ENCODE data around the gene USHBP1. TPM values are rescaled to one million over a fixed set of nuclear protein-coding genes. Genes with fewer than 3 reads are reported as not detected.
A peak's percentile ranks its signal among the peaks of the same experiment; 100 is the strongest.
"Not testable (repeated sequence)": the region's sequence is repeated elsewhere in the genome, so short reads cannot be mapped to it uniquely, and the experiment has no call there.

The USHBP1 gene
- total and polyA plus RNA-seq, 7 donors, result 2.6 to 8.6 (median 3.7) TPM

DNA sequence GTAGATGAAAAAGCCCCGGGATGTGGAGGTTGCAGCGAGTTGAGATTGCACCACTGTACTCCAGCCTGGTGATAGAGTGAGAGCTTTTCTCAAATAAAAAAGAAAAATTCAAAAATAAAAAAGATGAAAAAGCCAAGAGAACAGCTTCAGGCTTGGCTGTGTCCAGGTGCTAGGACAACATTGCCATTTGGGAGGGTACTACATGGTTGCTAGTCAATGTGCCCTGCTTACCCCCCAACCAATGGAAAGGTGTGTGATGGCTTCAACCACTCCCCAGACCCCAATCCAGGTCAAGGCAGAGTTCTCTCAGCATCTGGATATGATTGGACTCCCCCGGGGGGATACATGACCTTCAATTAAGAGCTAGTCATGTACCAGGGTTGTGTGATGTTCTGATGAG lies 14.9 kb upstream of the USHBP1 start:
- TF ChIP-seq, protein P1, sequence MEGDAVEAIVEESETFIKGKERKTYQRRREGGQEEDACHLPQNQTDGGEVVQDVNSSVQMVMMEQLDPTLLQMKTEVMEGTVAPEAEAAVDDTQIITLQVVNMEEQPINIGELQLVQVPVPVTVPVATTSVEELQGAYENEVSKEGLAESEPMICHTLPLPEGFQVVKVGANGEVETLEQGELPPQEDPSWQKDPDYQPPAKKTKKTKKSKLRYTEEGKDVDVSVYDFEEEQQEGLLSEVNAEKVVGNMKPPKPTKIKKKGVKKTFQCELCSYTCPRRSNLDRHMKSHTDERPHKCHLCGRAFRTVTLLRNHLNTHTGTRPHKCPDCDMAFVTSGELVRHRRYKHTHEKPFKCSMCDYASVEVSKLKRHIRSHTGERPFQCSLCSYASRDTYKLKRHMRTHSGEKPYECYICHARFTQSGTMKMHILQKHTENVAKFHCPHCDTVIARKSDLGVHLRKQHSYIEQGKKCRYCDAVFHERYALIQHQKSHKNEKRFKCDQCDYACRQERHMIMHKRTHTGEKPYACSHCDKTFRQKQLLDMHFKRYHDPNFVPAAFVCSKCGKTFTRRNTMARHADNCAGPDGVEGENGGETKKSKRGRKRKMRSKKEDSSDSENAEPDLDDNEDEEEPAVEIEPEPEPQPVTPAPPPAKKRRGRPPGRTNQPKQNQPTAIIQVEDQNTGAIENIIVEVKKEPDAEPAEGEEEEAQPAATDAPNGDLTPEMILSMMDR (IDR thresholded peaks at IDR 0.05), result no peak
- no peak overlapping the region for H3K4me3 ChIP-seq
- intact Hi-C loops (cut with DNase I), result no loop called here
- peaks cover 0 to 16% (median 7%) of the 10 kb centered on the region in 3 donors for H3K27me3 ChIP-seq (ENCODE audit: insufficient read depth in 3 of 3, low read length in 2 of 3)
- DNase-seq (no peak), ATAC-seq (no peak)
- peaks cover 0 to 49% of the 10 kb centered on the region in 2 donors for H3K36me3 ChIP-seq (ENCODE audit: insufficient read depth in 1 of 2, low read depth in 1 of 2)
- peaks cover 4% of the 10 kb centered on the region for H3K4me1 ChIP-seq
- 64 to 86% (median 75%) methylated on average over 3 of the region's 3 CpGs for WGBS, 3 donors
- no peaks in the 10 kb centered on the region for H3K9me3 ChIP-seq
- no peak overlapping the region for H3K27ac ChIP-seq

DNA sequence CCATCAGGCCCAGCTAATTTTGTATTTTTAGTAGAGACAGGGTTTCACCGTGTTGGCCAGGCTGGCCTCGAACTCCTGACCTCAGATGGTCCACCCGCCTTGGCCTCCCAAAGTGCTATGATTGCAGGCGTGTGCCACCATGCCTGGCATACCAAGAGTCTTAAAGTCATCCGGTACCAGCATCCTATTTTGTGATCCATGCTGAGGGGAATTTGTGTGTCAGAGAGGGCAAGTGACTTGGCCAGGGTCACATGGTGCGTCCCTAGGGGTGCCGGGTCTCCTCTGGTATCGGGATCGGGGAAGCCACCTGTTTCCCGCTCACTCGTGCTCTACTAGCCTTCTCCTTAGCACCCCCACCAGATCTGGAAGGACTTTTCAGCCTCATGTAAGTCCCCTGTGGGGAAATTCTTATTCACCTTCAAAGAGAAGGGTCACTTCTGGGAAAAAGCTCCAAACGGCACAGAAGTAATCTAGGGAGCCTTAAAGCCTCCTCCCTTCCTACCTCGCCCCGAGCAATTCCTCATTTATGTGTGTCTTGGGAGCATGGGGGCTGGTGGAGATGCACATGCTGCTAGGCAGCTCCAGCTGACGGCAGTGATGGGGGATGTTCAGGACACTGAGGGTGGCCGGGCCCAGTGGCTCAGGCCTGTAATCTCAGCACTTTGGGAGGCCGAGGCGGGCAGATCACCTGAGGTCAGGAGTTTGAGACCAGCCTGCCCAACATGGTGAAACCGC lies 11.1 kb upstream of the USHBP1 start:
- 80 to 90% (median 86%) methylated on average over 19 of the region's 19 CpGs for WGBS, 3 donors
- H3K9me3 ChIP-seq, result no peaks in the 10 kb centered on the region
- no peaks in the 10 kb centered on the region for H3K4me1 ChIP-seq
- TF ChIP-seq, protein P1 (IDR thresholded peaks at IDR 0.05), result no peak
- no peaks in the 10 kb centered on the region for H3K27me3 ChIP-seq (ENCODE audit: insufficient read depth in 3 of 3, low read length in 2 of 3)
- DNase-seq, result no peak
- intact Hi-C loops (cut with DNase I), result no loop called here
- H3K27ac ChIP-seq, result no peak overlapping the region
- no peak for ATAC-seq
- H3K36me3 ChIP-seq (ENCODE audit: insufficient read depth in 1 of 2, low read depth in 1 of 2), result peaks cover 10 to 86% of the 10 kb centered on the region in 2 donors
- H3K4me3 ChIP-seq, result no peak overlapping the region

DNA sequence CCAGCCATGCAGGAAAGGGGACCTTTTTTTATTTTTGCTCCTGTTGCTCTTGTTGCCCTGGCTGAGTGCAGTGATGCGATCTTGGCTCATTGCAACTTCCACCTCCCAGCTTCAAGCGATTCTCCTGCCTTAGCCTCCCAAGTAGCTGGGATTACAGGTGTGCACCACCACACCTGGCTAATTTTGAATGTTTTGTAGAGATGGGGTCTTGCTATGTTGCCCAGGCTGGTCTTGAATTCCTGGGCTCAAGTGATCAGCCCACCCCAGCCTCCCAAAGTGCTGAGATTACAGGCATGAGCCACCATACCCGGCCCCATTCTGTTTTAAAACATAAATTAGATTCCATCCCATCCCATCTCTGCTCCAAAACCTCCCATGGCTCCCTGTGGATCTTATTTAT lies 10.3 kb upstream of the USHBP1 start:
- H3K36me3 ChIP-seq (ENCODE audit: insufficient read depth in 1 of 2, low read depth in 1 of 2), result peaks cover 10 to 91% of the 10 kb centered on the region in 2 donors
- 96 to 98% (median 98%) methylated on average over 3 of the region's 3 CpGs for WGBS, 3 donors
- intact Hi-C loops (cut with DNase I), result not testable (repeated sequence)

DNA sequence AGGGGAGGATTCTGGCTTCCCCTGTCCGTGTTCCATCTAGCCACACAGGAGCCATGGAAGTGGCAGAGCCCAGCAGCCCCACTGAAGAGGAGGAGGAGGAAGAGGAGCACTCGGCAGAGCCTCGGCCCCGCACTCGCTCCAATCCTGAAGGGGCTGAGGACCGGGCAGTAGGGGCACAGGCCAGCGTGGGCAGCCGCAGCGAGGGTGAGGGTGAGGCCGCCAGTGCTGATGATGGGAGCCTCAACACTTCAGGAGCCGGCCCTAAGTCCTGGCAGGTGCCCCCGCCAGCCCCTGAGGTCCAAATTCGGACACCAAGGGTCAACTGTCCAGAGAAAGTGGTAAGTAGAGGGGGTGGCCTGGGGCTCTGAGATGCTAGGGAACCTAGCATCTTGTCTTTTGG lies 4.2 kb upstream of the USHBP1 start:
- TF ChIP-seq, protein P1 (IDR thresholded peaks at IDR 0.05), result no peak
- no peak overlapping the region for H3K27ac ChIP-seq
- peaks cover 7% of the 10 kb centered on the region for H3K4me1 ChIP-seq
- DNase-seq (no peak), ATAC-seq (no peak)
- H3K36me3 ChIP-seq (ENCODE audit: insufficient read depth in 1 of 2, low read depth in 1 of 2), result peaks cover 3 to 45% of the 10 kb centered on the region in 2 donors
- no peak overlapping the region for H3K4me3 ChIP-seq
- no peaks in the 10 kb centered on the region for H3K9me3 ChIP-seq
- intact Hi-C loops (cut with DNase I), result no loop called here
- WGBS, 3 donors, result 89 to 91% (median 91%) methylated on average over 13 of the region's 13 CpGs
- no peaks in the 10 kb centered on the region for H3K27me3 ChIP-seq (ENCODE audit: insufficient read depth in 3 of 3, low read length in 2 of 3)

More for the DNA sequence above, 10.3 kb upstream of the USHBP1 start:
- not testable (repeated sequence) for H3K4me3 ChIP-seq; H3K27me3 ChIP-seq (ENCODE audit: insufficient read depth in 3 of 3, low read length in 2 of 3); DNase-seq; H3K4me1 ChIP-seq; H3K9me3 ChIP-seq; ATAC-seq; H3K27ac ChIP-seq

DNA sequence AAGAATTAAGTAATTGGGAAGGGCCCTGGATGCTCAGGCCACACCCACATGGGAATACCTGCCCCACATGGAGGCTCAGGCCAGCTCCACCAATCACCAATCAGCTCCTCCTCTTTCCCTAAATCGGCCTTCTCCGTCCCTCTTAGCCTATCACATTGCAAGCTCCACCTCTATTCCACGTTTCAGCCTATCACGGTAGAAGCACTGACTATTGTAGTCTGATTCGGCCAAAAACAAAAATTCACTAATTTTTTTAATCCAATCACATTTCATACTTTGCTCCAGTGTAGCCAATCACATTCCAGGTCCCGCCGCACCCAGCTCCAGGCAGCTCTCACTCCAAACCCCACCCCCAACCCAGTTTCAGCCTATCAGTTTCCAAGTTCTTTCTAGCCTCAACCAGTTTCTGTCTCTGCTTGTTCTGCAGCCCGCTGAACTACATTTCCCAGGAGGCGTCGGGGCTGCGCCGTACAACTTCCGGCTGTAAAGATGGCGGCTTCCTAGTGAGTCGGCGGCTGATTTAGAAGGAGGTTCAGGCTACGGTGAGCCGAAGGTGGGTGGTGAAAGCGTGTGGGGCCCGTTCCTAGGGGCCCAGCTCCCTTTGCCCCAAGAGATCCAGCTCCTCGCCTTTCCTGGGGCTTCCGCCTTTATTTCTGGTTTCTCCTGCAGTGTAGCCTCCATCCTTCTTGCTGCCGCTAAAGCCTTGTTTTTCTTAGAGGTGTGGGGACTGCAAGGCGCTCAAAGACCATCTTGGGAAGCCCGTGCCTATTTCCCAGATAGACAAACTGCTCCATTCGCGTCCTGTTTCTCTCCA lies 2.6 kb upstream of the USHBP1 start, which contains the start of gene BABAM1:
Gene BABAM1 (plus strand): TSS at position 469 of the 814 bp plus-strand sequence. CDS start 1,364 bp downstream, outside the sequence.
- no peaks in the 10 kb centered on the region for H3K9me3 ChIP-seq
- intact Hi-C loops (cut with DNase I), result loop anchor here in 1 of 2 donors (2.0 kb wide), 1 partner anchor 52 kb away; the partner anchor contains the start of gene USE1
- WGBS, 3 donors, result 0% methylated on average over 27 of the region's 27 CpGs

More for the DNA sequence above, 2.6 kb upstream of the USHBP1 start, which contains the start of gene BABAM1:
- TF ChIP-seq, protein P1 (IDR thresholded peaks at IDR 0.05), result no peak
- Histone ChIP-seq H3K27ac (peak within 1 kb of the TSS; percentile 79), H3K36me3 (ENCODE audit: insufficient read depth in 1 of 2, low read depth in 1 of 2) (peaks cover 3 to 29% of the 10 kb centered on the region in 2 donors), H3K4me3 (peak within 1 kb of the TSS; percentile 89), H3K27me3 (ENCODE audit: insufficient read depth in 3 of 3, low read length in 2 of 3) (no peaks in the 10 kb centered on the region), H3K4me1 (peaks cover 7% of the 10 kb centered on the region)
- DNase-seq, result peak; percentile 93 to 96
- ATAC-seq, result peak; percentile 96 to 99 (median 97)
